Adrenal gland (tissue), 5 donors: ENCODE results near the gene MDN1.

Experiments
- CTCF ChIP-seq, 6 experiments: fragments of 450-650 bp in 4 of 6; fragments of 200-600 bp in 2 of 6; sonication (generic) in 1 of 6; IDR thresholded peaks; 1 replicate in 5 of 6; 2 replicates in 1 of 6; pipeline versions ENCODE4 v1.5.1 to v1.8.0; 2016 to 2021; ENCODE audit warnings: antibody characterized with exemption in 6 of 6, mild to moderate bottlenecking in 2 of 6, moderate library complexity in 1 of 6
- POLR2A ChIP-seq, 2 donors: fragments of 450-650 bp; IDR thresholded peaks; one replicate each; pipeline ENCODE4 v1.6.1; 2017; ENCODE audit warnings: antibody characterized with exemption in 2 of 2, mild to moderate bottlenecking in 2 of 2, moderate library complexity in 1 of 2
- donor health status: DM: no; HTN: no; CAD: no.

GRCh38 chr6:89707766-89708165 lies 111.8 kb downstream of the MDN1 start:
- TF ChIP-seq CTCF (IDR thresholded peaks at IDR 0.05) (no peak), POLR2A (IDR thresholded peaks at IDR 0.05) (no peak)
